Lower leg skin (tissue), 4 donors: ENCODE data around the gene LRRC3C. TPM values are rescaled to one million over a fixed set of nuclear protein-coding genes. Genes with fewer than 3 reads are reported as not detected.

Experiments used
- DNase-seq, 2 donors: peaks; one replicate each; pipeline ENCODE4 v3.0.0-alpha.2; 2019; ENCODE audit warnings: low spot score in 2 of 2
- H3K4me3 ChIP-seq: fragments of 200-600 bp; sonication (generic); 2 replicates; pipeline ENCODE4 v1.5.1; 2017; ENCODE audit warnings: mild to moderate bottlenecking, low read depth; ENCODE audit not compliant: poor library complexity, severe bottlenecking
- CTCF ChIP-seq, 3 donors: fragments of 450-650 bp; IDR thresholded peaks; one replicate each; pipeline ENCODE4 v1.5.1; 2016; ENCODE audit warnings: antibody characterized with exemption in 3 of 3, mild to moderate bottlenecking in 3 of 3, moderate library complexity in 2 of 3
- POLR2A ChIP-seq, 2 donors: fragments of 450-650 bp; IDR thresholded peaks; one replicate each; pipeline ENCODE4 v1.6.1; 2016 to 2017; ENCODE audit warnings: antibody characterized with exemption in 2 of 2, mild to moderate bottlenecking in 1 of 2, moderate library complexity in 1 of 2
- WGBS, 2 donors: methylation state at CpG; one replicate each; pipeline ENCODE4 v1.1.5; 2018; 5-methylcytosine and 5-hydroxymethylcytosine counted together
- intact Hi-C: fragments of 100-400 bp; cut with DNase I; formaldehyde crosslinking; loops from one replicate; pipeline ENCODE4 v1.15.0; 2023; ENCODE audit warnings: low total_unique reads
- total RNA-seq, 4 donors: library from RNA; depleted of rRNA; stranded (reverse); fragments of >200 nt; gene quantifications; one replicate each; pipeline ENCODE4 v1.1.0, GENCODE V29; 2016

LRRC3C gene
- total RNA-seq, 4 donors from 2014 or later: 0.52 TPM; not detected in 3

GRCh38 chr17:39968761-39969160 is 41.2 kb downstream of the LRRC3C start:
- H3K4me3 ChIP-seq: no peak overlapping the region
- intact Hi-C loops: no loop called here
- no peak for DNase-seq
- WGBS, 2 donors: 86 to 90% methylated on average over 2 of the region's 2 CpGs
- no peak for TF ChIP-seq POLR2A (IDR thresholded peaks at IDR 0.05)
- no peak for TF ChIP-seq CTCF (IDR thresholded peaks at IDR 0.05)

DNA sequence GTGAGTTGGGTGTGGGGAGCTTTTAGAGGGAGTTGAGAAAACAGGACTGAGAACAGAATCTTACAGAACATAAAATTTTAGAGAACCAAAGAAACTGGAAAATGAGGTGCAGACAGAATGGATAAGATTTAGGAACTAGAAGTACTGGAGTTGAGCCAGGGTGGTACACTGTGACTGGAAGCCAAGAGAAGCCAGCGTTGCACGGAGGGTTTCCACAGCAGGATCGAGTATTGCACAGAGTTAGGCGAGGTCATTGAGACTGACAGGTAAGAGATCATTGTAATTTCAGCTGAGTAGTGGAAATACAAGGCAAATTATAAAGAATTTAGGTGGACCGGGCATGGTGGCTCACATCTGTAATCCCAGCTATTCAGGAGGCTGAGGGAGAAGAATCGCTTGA is 41.8 kb downstream of the LRRC3C start:
- H3K4me3 ChIP-seq: no peak overlapping the region
- 61 to 68% methylated on average over 6 of the region's 6 CpGs for whole genome bisulfite sequencing, 2 donors
- DNase-seq: no peak
- intact Hi-C loops: no loop called here
- TF ChIP-seq POLR2A (IDR thresholded peaks at IDR 0.05) (no peak), CTCF (IDR thresholded peaks at IDR 0.05) (no peak)

DNA sequence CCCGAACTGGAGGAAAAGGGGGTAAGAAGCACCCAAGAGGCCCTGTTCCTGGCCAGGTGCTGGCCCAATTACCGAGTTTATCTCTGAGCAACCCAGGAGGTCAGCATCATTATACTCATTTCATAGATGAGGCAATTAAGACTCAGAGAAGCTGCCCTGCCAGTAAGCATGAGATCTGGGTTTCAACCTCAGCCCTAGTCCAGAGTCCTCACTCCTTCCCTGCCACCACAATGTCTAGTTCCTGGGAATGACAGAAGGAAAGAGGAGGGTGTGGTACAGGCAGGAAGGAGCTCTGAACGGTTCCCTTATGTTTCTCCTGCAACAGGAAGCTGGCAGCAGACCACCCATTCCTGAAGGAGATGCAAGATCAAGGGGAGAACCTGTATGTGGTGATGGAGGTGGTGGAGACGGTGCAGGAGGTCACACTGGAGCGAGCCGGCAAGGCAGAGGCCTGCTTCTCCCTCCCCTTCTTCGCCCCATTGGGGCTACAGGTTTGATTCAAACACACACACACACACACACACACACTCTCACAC is 42.7 kb downstream of the LRRC3C start:
- TF ChIP-seq POLR2A (IDR thresholded peaks at IDR 0.05) (no peak), CTCF (IDR thresholded peaks at IDR 0.05) (no peak)
- DNase-seq: no peak
- no peak overlapping the region for H3K4me3 ChIP-seq
- WGBS, 2 donors: 68 to 69% methylated on average over 7 of the region's 7 CpGs
- intact Hi-C loops: no loop called here

DNA sequence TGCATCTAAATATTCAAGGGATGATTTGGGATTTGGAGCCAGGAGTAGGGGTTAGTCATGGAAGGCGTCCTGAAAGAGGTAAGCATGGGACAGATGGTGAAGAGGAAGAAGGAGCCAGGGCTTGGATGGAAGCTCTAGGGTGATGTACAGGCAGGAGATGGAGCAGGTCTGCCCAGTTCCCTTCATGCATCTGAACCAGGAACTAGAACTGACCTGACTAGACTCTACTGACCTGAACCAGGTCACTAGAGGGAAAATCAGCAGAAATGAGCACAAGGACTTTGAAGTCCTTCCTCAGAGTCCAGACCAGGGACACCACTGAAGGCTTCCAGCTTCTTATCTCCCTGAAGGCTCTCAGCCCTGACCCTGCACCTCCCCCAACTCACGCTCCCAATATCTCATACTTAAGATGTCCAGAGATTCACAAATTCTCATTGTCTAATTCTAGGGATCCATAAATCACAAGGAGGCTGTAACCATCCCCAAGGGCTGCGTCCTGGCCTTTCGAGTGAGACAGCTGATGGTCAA is 43.6 kb downstream of the LRRC3C start:
- TF ChIP-seq POLR2A (IDR thresholded peaks at IDR 0.05) (no peak), CTCF (IDR thresholded peaks at IDR 0.05) (no peak)
- 88 to 94% methylated on average over 4 of the region's 4 CpGs for WGBS, 2 donors
- intact Hi-C loops: no loop called here

GRCh38 chr17:39972271-39972670 is 44.7 kb downstream of the LRRC3C start:
- 33 to 46% methylated on average over 3 of the region's 3 CpGs for WGBS, 2 donors
- no peak for DNase-seq
- no peak overlapping the region for H3K4me3 ChIP-seq
- intact Hi-C loops: no loop called here
- no peak for TF ChIP-seq CTCF (IDR thresholded peaks at IDR 0.05)
- no peak for TF ChIP-seq POLR2A (IDR thresholded peaks at IDR 0.05)

More for the DNA sequence above, 43.6 kb downstream of the LRRC3C start:
- DNase-seq: no peak
- H3K4me3 ChIP-seq: no peak overlapping the region

GRCh38 chr17:39973496-39973895 is 46.0 kb downstream of the LRRC3C start:
- H3K4me3 ChIP-seq: no peak overlapping the region
- 89 to 91% methylated on average over 2 of the region's 2 CpGs for WGBS, 2 donors
- no peak for DNase-seq
- TF ChIP-seq CTCF (IDR thresholded peaks at IDR 0.05) (no peak), POLR2A (IDR thresholded peaks at IDR 0.05) (no peak)
- intact Hi-C loops: no loop called here
